GM21576 (cell line): ENCODE measurements around the gene KLHL6.
"Not testable (repeated sequence)": the region's sequence is repeated elsewhere in the genome, so short reads cannot be mapped to it uniquely, and the experiment has no call there.

ENCODE experiments used
- ATAC-seq: cut with Tn5 transposase; IDR thresholded peaks from one replicate; pipeline ENCODE4 v1.9.1; 2021; ENCODE audit warnings: mild to moderate bottlenecking, moderate library complexity; ENCODE audit not compliant: unreplicated experiment

Gene KLHL6

GRCh38 chr3:183555541-183556081, at the start of gene KLHL6:
Gene KLHL6, minus strand, starts transcription at chr3:183555706. Its CDS starts 53 bp downstream, at chr3:183555653.
- ATAC-seq: peak; percentile 95

GRCh38 chr3:183597959-183598358, 42.5 kb upstream of the KLHL6 start:
- ATAC-seq: no peak

GRCh38 chr3:183594636-183595035, 39.1 kb upstream of the KLHL6 start:
- no peak for ATAC-seq

- no peak for ATAC-seq
These were observed 37.3 kb upstream of the KLHL6 start for GRCh38 chr3:183592821-183593220.

- peak; percentile 94 for ATAC-seq
These were observed 36.5 kb upstream of the KLHL6 start for GRCh38 chr3:183591881-183592521.

GRCh38 chr3:183590442-183590841, 34.9 kb upstream of the KLHL6 start:
- no peak for ATAC-seq

- no peak for ATAC-seq
These were observed 31.8 kb upstream of the KLHL6 start for GRCh38 chr3:183587336-183587735.

- ATAC-seq: no peak
These were observed 31.0 kb upstream of the KLHL6 start for GRCh38 chr3:183586477-183586876.

- ATAC-seq: no peak
These were observed 29.4 kb upstream of the KLHL6 start for GRCh38 chr3:183584914-183585280.

GRCh38 chr3:183584246-183584913, 28.9 kb upstream of the KLHL6 start:
- ATAC-seq: no peak

- no peak for ATAC-seq
These were observed 28.1 kb upstream of the KLHL6 start for GRCh38 chr3:183583331-183584245.

- no peak for ATAC-seq
These were observed 26.7 kb upstream of the KLHL6 start for GRCh38 chr3:183582161-183582560.

GRCh38 chr3:183581496-183582155, 26.1 kb upstream of the KLHL6 start:
- no peak for ATAC-seq

GRCh38 chr3:183579967-183580900, 24.7 kb upstream of the KLHL6 start:
- ATAC-seq: no peak

GRCh38 chr3:183578179-183578578, 22.7 kb upstream of the KLHL6 start:
- ATAC-seq: no peak

GRCh38 chr3:183577346-183577745, 21.8 kb upstream of the KLHL6 start:
- no peak for ATAC-seq

- no peak for ATAC-seq
These were observed 21.1 kb upstream of the KLHL6 start for GRCh38 chr3:183576487-183577107.

GRCh38 chr3:183572935-183573334, 17.4 kb upstream of the KLHL6 start:
- ATAC-seq: no peak

- not testable (repeated sequence) for ATAC-seq
These were observed 14.7 kb upstream of the KLHL6 start for GRCh38 chr3:183570191-183570590.
